Progenitor cell of endocrine pancreas (in vitro differentiated cells): Measurements from ENCODE around the gene MTIF3. TPM values are rescaled to one million over a fixed set of nuclear protein-coding genes. Genes with fewer than 3 reads are reported as not detected.

Experiments
- DNase-seq: peaks from one replicate; pipeline ENCODE4 v3.0.0; 2021; ENCODE audit warnings: low spot score; ENCODE audit not compliant: unreplicated experiment
- H3K27ac Mint-ChIP-seq: 2 replicates; pipeline ENCODE4 v1.8.0; 2021; ENCODE audit warnings: mild to moderate bottlenecking, moderate library complexity, mixed read lengths
- H3K27me3 Mint-ChIP-seq: 2 replicates; pipeline ENCODE4 v1.8.0; 2021; ENCODE audit warnings: mixed read lengths
- H3K36me3 Mint-ChIP-seq: 2 replicates; pipeline ENCODE4 v1.8.0; 2022; ENCODE audit warnings: mixed read lengths; ENCODE audit not compliant: insufficient read depth
- H3K4me1 Mint-ChIP-seq: 2 replicates; pipeline ENCODE4 v1.8.0; 2021; ENCODE audit warnings: low read depth, mixed read lengths
- H3K4me3 Mint-ChIP-seq: 2 replicates; pipeline ENCODE4 v1.8.0; 2021; ENCODE audit warnings: low read depth, mild to moderate bottlenecking, moderate library complexity, mixed read lengths
- H3K9me3 Mint-ChIP-seq: 2 replicates; pipeline ENCODE4 v1.8.0; 2021; ENCODE audit warnings: low read depth, mixed read lengths
- total RNA-seq: library from RNA; stranded (reverse); gene quantifications from 2 replicates; pipeline ENCODE4 v1.2.1, GENCODE V29; 2021
- TF ChIP-seq, protein P1 (sequence below): fragments of 200-600 bp; sonication (generic); IDR thresholded peaks from one replicate; pipeline ENCODE4 v1.5.0; 2021; ENCODE audit warnings: antibody characterized with exemption, mild to moderate bottlenecking; ENCODE audit not compliant: unreplicated experiment

Gene MTIF3
- total RNA-seq, 1 donor from 2014 or later, result 54.4 TPM

DNA sequence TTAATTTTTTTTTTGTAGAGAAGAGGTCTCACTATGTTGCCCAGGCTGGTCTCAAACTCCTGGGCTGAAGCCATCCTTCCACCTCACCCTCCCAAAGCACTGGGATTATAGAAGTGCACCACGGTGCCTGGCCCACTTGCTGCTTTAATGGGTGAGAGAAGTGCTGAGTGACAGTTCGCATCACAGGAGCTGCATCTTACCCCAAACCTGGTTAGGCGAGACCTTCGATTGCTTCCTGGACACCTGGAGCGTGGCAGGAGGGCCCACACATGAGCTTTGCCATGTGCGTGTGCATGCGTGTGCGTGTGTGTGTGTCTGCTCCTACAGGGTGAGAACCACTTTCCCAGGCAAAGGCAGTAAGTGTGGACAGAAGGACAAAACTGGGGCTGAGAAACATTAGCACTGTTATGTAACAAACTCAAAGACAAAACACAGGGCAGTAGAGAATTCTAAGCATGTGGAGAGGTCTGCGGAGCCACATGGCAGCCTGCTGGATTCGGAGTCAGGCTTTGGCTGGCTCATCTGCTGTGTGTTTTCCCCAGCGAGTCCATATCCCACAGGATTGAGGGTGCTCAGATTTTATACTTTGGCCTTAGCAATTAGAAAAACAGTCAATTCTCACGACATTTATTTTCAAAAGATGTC, 11.7 kb upstream of the MTIF3 start:
- Mint-ChIP-seq H3K27me3 (peaks cover 3% of the 10 kb centered on the region), H3K4me1 (peaks cover 12% of the 10 kb centered on the region), H3K36me3 (no peaks in the 10 kb centered on the region), H3K9me3 (no peaks in the 10 kb centered on the region), H3K4me3 (no peak overlapping the region), H3K27ac (no peak overlapping the region)
- TF ChIP-seq, protein P1, sequence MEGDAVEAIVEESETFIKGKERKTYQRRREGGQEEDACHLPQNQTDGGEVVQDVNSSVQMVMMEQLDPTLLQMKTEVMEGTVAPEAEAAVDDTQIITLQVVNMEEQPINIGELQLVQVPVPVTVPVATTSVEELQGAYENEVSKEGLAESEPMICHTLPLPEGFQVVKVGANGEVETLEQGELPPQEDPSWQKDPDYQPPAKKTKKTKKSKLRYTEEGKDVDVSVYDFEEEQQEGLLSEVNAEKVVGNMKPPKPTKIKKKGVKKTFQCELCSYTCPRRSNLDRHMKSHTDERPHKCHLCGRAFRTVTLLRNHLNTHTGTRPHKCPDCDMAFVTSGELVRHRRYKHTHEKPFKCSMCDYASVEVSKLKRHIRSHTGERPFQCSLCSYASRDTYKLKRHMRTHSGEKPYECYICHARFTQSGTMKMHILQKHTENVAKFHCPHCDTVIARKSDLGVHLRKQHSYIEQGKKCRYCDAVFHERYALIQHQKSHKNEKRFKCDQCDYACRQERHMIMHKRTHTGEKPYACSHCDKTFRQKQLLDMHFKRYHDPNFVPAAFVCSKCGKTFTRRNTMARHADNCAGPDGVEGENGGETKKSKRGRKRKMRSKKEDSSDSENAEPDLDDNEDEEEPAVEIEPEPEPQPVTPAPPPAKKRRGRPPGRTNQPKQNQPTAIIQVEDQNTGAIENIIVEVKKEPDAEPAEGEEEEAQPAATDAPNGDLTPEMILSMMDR, result no peak
- DNase-seq, result no peak

DNA sequence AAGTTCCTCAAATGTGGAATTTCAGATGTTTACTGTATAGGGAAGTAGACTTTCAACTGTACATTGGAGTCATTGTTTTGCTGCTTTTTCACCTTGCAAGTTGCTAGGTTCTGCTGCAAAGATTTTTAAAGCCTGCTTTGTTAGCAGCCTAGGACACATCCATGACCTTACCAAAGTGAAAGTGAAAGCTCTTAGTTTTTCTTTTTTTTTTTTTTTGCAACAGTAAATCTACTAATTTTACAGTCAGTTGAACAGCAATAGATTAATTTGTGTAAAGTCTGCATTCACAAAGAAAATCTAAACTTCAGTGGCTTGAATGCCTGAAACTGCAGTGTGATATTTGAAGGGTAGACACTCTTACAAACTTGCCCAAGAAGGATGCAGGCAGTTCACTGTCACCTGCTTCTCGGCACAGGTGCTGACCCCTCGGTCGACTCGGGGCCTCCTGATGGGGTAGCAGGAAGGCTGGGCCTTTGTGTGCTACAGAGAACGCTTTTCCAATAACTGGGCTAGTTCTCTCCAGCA, 5.0 kb upstream of the MTIF3 start:
- H3K27ac Mint-ChIP-seq, result peak overlapping the region; percentile 88
- H3K4me1 Mint-ChIP-seq, result peaks cover 20% of the 10 kb centered on the region
- TF ChIP-seq, protein P1, result no peak
- peaks cover 3% of the 10 kb centered on the region for H3K27me3 Mint-ChIP-seq
- no peak overlapping the region for H3K4me3 Mint-ChIP-seq
- no peaks in the 10 kb centered on the region for H3K9me3 Mint-ChIP-seq
- no peak for DNase-seq
- H3K36me3 Mint-ChIP-seq, result no peaks in the 10 kb centered on the region

DNA sequence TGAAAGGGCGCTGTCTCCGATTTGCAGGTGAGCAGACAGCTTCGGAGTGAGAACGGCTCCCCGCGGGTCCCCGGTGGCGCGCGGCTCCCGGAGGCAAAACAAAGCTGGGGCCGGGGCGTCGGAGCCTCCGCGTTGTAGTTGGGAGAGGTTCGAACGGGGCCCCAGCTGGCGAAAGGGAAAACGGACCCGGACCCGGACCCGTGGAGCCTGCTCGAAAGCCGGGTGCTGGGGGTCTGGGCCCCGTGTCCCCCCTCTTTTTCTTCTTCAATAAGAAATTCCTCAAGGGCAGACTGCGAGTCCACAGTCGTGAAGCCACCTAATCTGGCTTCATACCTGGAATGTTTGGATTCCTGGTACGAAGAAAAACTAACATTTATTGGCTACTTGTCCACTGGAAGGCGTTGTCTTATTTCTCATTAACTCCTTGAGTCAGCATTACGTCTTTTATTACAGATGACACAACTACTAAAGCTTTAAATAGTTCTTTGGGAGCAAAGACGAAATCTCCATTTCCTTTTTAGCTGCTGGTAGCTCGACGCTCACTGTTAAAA, 632 bp upstream of the MTIF3 start:
- H3K4me1 Mint-ChIP-seq, result peaks cover 21% of the 10 kb centered on the region
- peak overlapping the region; percentile 97 for H3K27ac Mint-ChIP-seq
- H3K4me3 Mint-ChIP-seq, result peak overlapping the region; percentile 86
- H3K36me3 Mint-ChIP-seq, result no peaks in the 10 kb centered on the region
- no peaks in the 10 kb centered on the region for H3K27me3 Mint-ChIP-seq
- H3K9me3 Mint-ChIP-seq, result no peaks in the 10 kb centered on the region
- peak; percentile 37 for DNase-seq
- TF ChIP-seq, protein P1, result no peak

DNA sequence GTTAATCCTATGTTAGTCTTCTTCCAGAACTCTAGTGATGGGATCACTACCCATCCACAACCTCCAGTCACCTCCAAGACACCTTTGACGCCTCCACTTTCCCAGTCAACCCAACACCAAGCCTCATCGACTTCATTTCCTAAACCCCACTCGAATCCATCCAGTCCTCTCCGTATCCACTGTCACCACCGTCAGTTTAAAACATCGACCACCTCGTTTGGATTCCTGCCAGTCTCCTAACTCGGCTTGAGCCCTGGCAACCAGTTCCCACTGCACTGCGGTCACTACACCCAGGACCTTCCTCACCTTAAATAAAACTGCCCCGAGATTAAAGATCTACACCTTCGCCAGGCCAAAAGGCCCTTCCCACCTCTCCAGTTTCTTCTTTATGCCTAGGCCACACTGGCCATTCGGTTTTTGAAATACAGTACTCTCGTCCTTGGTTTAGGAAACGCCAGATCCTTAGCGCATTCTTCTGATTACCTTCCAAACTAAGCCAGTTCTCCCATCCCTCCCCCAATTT, 1.2 kb downstream of the MTIF3 start:
- Mint-ChIP-seq H3K27me3 (no peaks in the 10 kb centered on the region), H3K27ac (peak overlapping the region; percentile 97), H3K4me1 (peaks cover 14% of the 10 kb centered on the region), H3K36me3 (no peaks in the 10 kb centered on the region), H3K4me3 (peak overlapping the region; percentile 86), H3K9me3 (no peaks in the 10 kb centered on the region)
- no peak for DNase-seq
- TF ChIP-seq, protein P1, result no peak

DNA sequence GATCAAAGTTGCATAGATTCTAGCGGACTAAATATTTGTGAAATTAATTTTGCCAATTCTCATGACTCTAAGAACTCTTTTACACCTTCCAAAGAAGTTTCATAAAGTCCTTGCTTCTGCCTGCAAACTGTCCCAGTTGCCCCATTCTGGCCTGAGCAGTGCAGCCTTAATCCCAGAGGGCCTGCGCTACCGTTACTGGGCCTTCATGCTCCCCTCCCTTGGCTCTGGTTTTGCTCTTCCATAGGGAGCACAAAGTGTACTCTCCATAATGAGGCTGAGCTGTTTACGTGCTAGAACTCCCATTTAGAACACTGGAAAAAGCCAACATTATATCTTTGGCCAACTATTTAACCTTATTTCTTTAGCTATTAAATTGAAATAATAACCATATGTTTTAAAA, 2.1 kb downstream of the MTIF3 start:
- TF ChIP-seq, protein P1, result no peak
- Mint-ChIP-seq H3K4me1 (peaks cover 14% of the 10 kb centered on the region), H3K27me3 (no peaks in the 10 kb centered on the region), H3K4me3 (no peak overlapping the region), H3K36me3 (no peaks in the 10 kb centered on the region), H3K9me3 (no peaks in the 10 kb centered on the region), H3K27ac (peak overlapping the region; percentile 45)
- DNase-seq, result no peak
